Stimulated activated naive B cell treated with anti-CD40 and anti-IgM and Interleukin-4, amounts not matched to agents 10 μg/mL and 1 μg/mL and 100 μg/mL, for 72 hours (primary cell): ENCODE measurements around the gene FAM117A.

ENCODE experiments used
- ATAC-seq, 2 donors: fragments of 150-1000 bp; cut with Tn5 transposase; replicated peaks; 2 replicates each; pipeline ENCODE4 v1.10.0; 2021; ENCODE audit warnings: moderate library complexity in 1 of 2
- DNase-seq: peaks from one replicate; pipeline ENCODE4 v3.0.0; 2021
- H3K27ac Mint-ChIP-seq: one replicate; pipeline ENCODE4 v1.8.0; 2022; ENCODE audit warnings: mild to moderate bottlenecking, mixed read lengths
- H3K27me3 Mint-ChIP-seq, 2 donors: one replicate each; pipeline ENCODE4 v1.8.0; 2022; ENCODE audit warnings: mixed read lengths in 2 of 2
- H3K36me3 Mint-ChIP-seq, 2 donors: one replicate each; pipeline ENCODE4 v1.8.0; 2022; ENCODE audit warnings: mixed read lengths in 2 of 2, mild to moderate bottlenecking in 1 of 2
- H3K4me1 Mint-ChIP-seq, 2 donors: one replicate each; pipeline ENCODE4 v1.8.0; 2022; ENCODE audit warnings: mixed read lengths in 2 of 2, mild to moderate bottlenecking in 1 of 2
- H3K4me3 Mint-ChIP-seq, 2 donors: one replicate each; pipeline ENCODE4 v1.8.0; 2022; ENCODE audit warnings: mild to moderate bottlenecking in 2 of 2, mixed read lengths in 2 of 2, moderate library complexity in 1 of 2
- H3K9me3 Mint-ChIP-seq, 2 donors: one replicate each; pipeline ENCODE4 v1.8.0; 2022; ENCODE audit warnings: mixed read lengths in 2 of 2, mild to moderate bottlenecking in 1 of 2

The FAM117A gene

GRCh38 chr17:49696233-49696761 is 67.6 kb downstream of the FAM117A start:
- peak; percentile 96 to 98 for ATAC-seq
- peak overlapping the region; percentile 87 for H3K27ac Mint-ChIP-seq
- peaks cover 0 to 4% of the 10 kb centered on the region in 2 donors for H3K27me3 Mint-ChIP-seq
- H3K36me3 Mint-ChIP-seq = peaks cover 11 to 20% of the 10 kb centered on the region in 2 donors
- H3K4me3 Mint-ChIP-seq = peak overlapping the region; percentile 7 to 46
- H3K4me1 Mint-ChIP-seq = peaks cover 32 to 41% of the 10 kb centered on the region in 2 donors
- H3K9me3 Mint-ChIP-seq = no peaks in the 10 kb centered on the region
- peak; percentile 84 for DNase-seq

- peak overlapping the region; percentile 38 for H3K27ac Mint-ChIP-seq
- H3K4me1 Mint-ChIP-seq = peaks cover 32 to 41% of the 10 kb centered on the region in 2 donors
- peaks cover 0 to 4% of the 10 kb centered on the region in 2 donors for H3K27me3 Mint-ChIP-seq
- no peaks in the 10 kb centered on the region for H3K9me3 Mint-ChIP-seq
- DNase-seq = no peak
- peak overlapping the region; percentile 46 to 48 for H3K4me3 Mint-ChIP-seq
- H3K36me3 Mint-ChIP-seq = peaks cover 11 to 15% of the 10 kb centered on the region in 2 donors
- ATAC-seq = peak; percentile 28 to 29
Observed at GRCh38 chr17:49695698-49696232, 68.2 kb downstream of the FAM117A start.

- Mint-ChIP-seq H3K9me3 (no peaks in the 10 kb centered on the region), H3K27me3 (peaks cover 0 to 4% of the 10 kb centered on the region in 2 donors), H3K4me3 (peak overlapping the region; percentile 48 to 72), H3K4me1 (peaks cover 29 to 36% of the 10 kb centered on the region in 2 donors), H3K36me3 (peaks cover 8 to 11% of the 10 kb centered on the region in 2 donors), H3K27ac (peak overlapping the region; percentile 38)
- ATAC-seq (peak in 1 of 2 donors; percentile 37), DNase-seq (peak; percentile 68)
Observed at GRCh38 chr17:49694847-49695697, 68.9 kb downstream of the FAM117A start.

- Mint-ChIP-seq H3K27ac (no peak overlapping the region), H3K4me1 (peaks cover 31 to 39% of the 10 kb centered on the region in 2 donors), H3K4me3 (no peak overlapping the region), H3K9me3 (no peaks in the 10 kb centered on the region), H3K36me3 (no peaks in the 10 kb centered on the region), H3K27me3 (peaks cover 0 to 4% of the 10 kb centered on the region in 2 donors)
- no peak for DNase-seq
- ATAC-seq = no peak
Observed at GRCh38 chr17:49692751-49693150, 71.2 kb downstream of the FAM117A start.

- ATAC-seq (no peak), DNase-seq (no peak)
- Mint-ChIP-seq H3K4me1 (peaks cover 31 to 40% of the 10 kb centered on the region in 2 donors), H3K27me3 (peaks cover 0 to 4% of the 10 kb centered on the region in 2 donors), H3K27ac (no peak overlapping the region), H3K36me3 (no peaks in the 10 kb centered on the region), H3K9me3 (no peaks in the 10 kb centered on the region), H3K4me3 (no peak overlapping the region)
Observed at GRCh38 chr17:49691677-49692191, 72.2 kb downstream of the FAM117A start.

GRCh38 chr17:49691086-49691676 is 72.8 kb downstream of the FAM117A start:
- Mint-ChIP-seq H3K36me3 (no peaks in the 10 kb centered on the region), H3K4me3 (no peak overlapping the region), H3K27ac (no peak overlapping the region), H3K27me3 (peaks cover 0 to 4% of the 10 kb centered on the region in 2 donors), H3K4me1 (peaks cover 26 to 36% of the 10 kb centered on the region in 2 donors), H3K9me3 (no peaks in the 10 kb centered on the region)
- no peak for ATAC-seq
- no peak for DNase-seq

- H3K27ac Mint-ChIP-seq = no peak overlapping the region
- no peaks in the 10 kb centered on the region for H3K9me3 Mint-ChIP-seq
- H3K36me3 Mint-ChIP-seq = no peaks in the 10 kb centered on the region
- H3K4me1 Mint-ChIP-seq = peaks cover 19 to 26% of the 10 kb centered on the region in 2 donors
- H3K4me3 Mint-ChIP-seq = no peak overlapping the region
- peaks cover 0 to 4% of the 10 kb centered on the region in 2 donors for H3K27me3 Mint-ChIP-seq
- DNase-seq (no peak), ATAC-seq (no peak)
Observed at GRCh38 chr17:49690256-49690655, 73.7 kb downstream of the FAM117A start.

- Mint-ChIP-seq H3K9me3 (no peaks in the 10 kb centered on the region), H3K27ac (peak overlapping the region; percentile 68), H3K27me3 (peaks cover 0 to 4% of the 10 kb centered on the region in 2 donors), H3K4me1 (peaks cover 14 to 20% of the 10 kb centered on the region in 2 donors), H3K4me3 (no peak overlapping the region), H3K36me3 (no peaks in the 10 kb centered on the region)
- ATAC-seq (no peak), DNase-seq (no peak)
Observed at GRCh38 chr17:49688848-49689247, 75.1 kb downstream of the FAM117A start.

- Mint-ChIP-seq H3K36me3 (no peaks in the 10 kb centered on the region), H3K4me3 (peak overlapping the region in 1 of 2 donors; percentile 1), H3K9me3 (no peaks in the 10 kb centered on the region), H3K27me3 (peaks cover 0 to 4% of the 10 kb centered on the region in 2 donors), H3K4me1 (peaks cover 14 to 20% of the 10 kb centered on the region in 2 donors), H3K27ac (peak overlapping the region; percentile 83)
- peak in 1 of 2 donors; percentile 41 for ATAC-seq
- no peak for DNase-seq
Observed at GRCh38 chr17:49687878-49688491, 75.9 kb downstream of the FAM117A start.

- Mint-ChIP-seq H3K4me1 (peaks cover 10 to 13% of the 10 kb centered on the region in 2 donors), H3K36me3 (peaks cover 4 to 11% of the 10 kb centered on the region in 2 donors), H3K27me3 (peaks cover 0 to 7% of the 10 kb centered on the region in 2 donors), H3K9me3 (peaks cover 0 to 2% of the 10 kb centered on the region in 2 donors), H3K4me3 (no peak overlapping the region), H3K27ac (peak overlapping the region; percentile 25)
- no peak for DNase-seq
- ATAC-seq = no peak
Observed at GRCh38 chr17:49681106-49681979, 82.6 kb downstream of the FAM117A start.

- Mint-ChIP-seq H3K4me3 (no peak overlapping the region), H3K27me3 (peaks cover 0 to 7% of the 10 kb centered on the region in 2 donors), H3K4me1 (peaks cover 16 to 24% of the 10 kb centered on the region in 2 donors), H3K9me3 (peaks cover 0 to 2% of the 10 kb centered on the region in 2 donors), H3K36me3 (peaks cover 4 to 11% of the 10 kb centered on the region in 2 donors), H3K27ac (no peak overlapping the region)
- ATAC-seq = no peak
- no peak for DNase-seq
Observed at GRCh38 chr17:49680314-49680713, 83.6 kb downstream of the FAM117A start.

GRCh38 chr17:49677933-49678847 is 85.7 kb downstream of the FAM117A start, which contains the start of gene SPOP:
SPOP (minus strand) TSS chr17:49678097; CDS start chr17:49622810, 55,287 bp downstream.
- peak within 1 kb of the TSS; percentile 97 for H3K27ac Mint-ChIP-seq
- ATAC-seq = peak; percentile 85 to 91
- H3K4me3 Mint-ChIP-seq = peak within 1 kb of the TSS; percentile 83 to 90
- H3K4me1 Mint-ChIP-seq = peaks cover 21 to 41% of the 10 kb centered on the region in 2 donors
- H3K9me3 Mint-ChIP-seq = peaks cover 0 to 2% of the 10 kb centered on the region in 2 donors
- H3K27me3 Mint-ChIP-seq = peaks cover 0 to 7% of the 10 kb centered on the region in 2 donors
- DNase-seq = peak; percentile 98
- H3K36me3 Mint-ChIP-seq = peaks cover 12 to 21% of the 10 kb centered on the region in 2 donors
